ENCODE measurements around the gene ADCY9.

The ADCY9 gene

DNA sequence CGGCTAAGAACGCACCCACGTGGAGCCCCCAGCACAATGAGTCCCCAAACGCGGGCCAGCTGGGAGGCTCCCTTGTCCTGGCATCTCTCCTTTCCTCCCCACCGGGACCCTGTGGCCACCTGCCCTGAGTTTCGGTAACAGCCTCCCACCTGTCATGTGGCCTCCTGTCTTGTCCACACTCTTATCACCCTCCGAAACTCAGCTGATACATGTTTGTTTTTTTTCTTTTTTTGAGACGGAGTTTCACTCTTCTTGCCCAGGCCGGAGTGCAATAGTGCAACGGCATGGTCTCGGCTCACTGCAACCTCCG is 130.1 kb downstream of the ADCY9 start:
- Histone ChIP-seq H3K9me3 (ENCODE audit: control insufficient read depth, low read length) (no peaks in the 10 kb centered on the region), H3K27me3 (replicated peaks; ENCODE audit: control insufficient read depth, insufficient read depth, low read length, poor library complexity, severe bottlenecking) (no peaks in the 10 kb centered on the region), H3K27ac (ENCODE audit: insufficient read depth, low read length, poor library complexity, severe bottlenecking) (no peak overlapping the region), H3K36me3 (ENCODE audit: control insufficient read depth, insufficient read depth, low read length) (peaks cover 3% of the 10 kb centered on the region), H3K4me3 (ENCODE audit: insufficient read depth, low read depth, low read length, poor library complexity, severe bottlenecking) (no peak overlapping the region), H3K4me1 (ENCODE audit: control insufficient read depth, insufficient read depth, low read length, poor library complexity, severe bottlenecking) (no peaks in the 10 kb centered on the region)
- no peak for DNase-seq

DNA sequence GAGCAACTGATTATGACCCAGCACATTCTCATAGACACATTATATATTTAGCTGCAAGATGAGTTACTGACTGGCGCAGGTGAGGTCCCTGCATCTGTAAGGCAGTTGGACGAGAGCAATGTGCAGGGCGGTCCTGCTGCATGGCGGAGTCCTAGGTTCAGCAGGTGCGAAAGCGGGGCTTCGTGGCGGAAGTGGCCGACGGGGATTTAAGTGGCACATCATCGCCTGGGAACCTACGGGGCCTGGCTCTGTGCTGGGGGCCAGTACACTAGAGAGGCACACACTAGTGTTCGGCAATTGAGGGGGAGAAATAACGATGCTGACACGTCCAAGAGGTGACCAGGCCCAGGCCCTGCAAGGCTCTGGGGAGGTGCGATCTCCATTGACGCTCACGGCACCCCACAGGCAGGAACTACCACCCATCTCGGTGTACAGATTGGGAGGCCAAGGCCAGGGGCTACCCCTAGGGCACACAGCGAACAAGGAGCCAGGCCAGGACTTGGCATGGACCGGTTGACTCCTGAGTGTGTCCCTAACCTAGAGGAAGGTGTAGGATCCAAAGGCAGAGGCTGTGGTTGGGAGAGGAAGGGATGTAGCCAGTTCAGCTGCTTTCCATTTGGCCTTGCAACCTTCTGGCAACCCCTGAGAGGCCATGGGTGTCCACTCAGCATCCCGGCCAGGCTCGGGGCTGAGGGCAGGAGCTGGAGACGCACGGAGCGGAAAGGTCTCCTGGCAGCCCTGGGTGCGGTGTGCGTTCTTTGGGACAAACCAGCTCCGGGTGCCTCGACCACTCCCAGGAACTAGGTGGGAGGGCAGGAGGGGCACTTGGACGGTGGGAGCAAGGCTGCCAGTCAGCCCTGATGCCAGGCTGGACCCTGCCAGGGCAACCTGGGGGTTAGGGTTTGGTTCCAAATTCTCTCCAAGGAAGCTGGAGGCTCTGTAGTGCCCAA is 131.9 kb downstream of the ADCY9 start:
- peaks cover 3% of the 10 kb centered on the region for H3K36me3 ChIP-seq (ENCODE audit: control insufficient read depth, insufficient read depth, low read length)

DNA sequence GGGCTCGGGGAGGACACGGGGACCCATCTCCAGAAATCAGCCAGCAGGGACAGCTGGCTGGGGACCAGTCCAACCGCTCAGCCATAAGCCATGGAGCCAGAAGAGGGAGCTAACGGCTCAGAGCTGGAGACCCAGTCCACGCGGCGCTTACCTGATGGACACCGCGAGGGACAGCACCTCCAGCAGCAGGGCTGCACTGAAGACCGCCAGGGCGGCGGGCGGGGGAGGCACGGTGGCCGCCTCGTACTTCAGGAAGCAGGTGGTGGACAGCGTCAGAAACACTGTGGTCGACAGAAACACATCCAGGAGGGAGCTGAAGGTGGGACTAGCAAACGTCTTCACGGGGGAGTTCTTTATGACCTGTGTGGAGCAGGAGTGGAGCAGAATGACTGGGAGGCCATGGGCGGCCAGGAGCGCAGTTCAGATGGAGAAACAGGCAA is 133.1 kb downstream of the ADCY9 start:
- Histone ChIP-seq H3K4me1 (ENCODE audit: control insufficient read depth, insufficient read depth, low read length, poor library complexity, severe bottlenecking) (no peaks in the 10 kb centered on the region), H3K4me3 (ENCODE audit: insufficient read depth, low read depth, low read length, poor library complexity, severe bottlenecking) (no peak overlapping the region), H3K27ac (ENCODE audit: insufficient read depth, low read length, poor library complexity, severe bottlenecking) (no peak overlapping the region), H3K27me3 (replicated peaks; ENCODE audit: control insufficient read depth, insufficient read depth, low read length, poor library complexity, severe bottlenecking) (no peaks in the 10 kb centered on the region), H3K9me3 (ENCODE audit: control insufficient read depth, low read length) (no peaks in the 10 kb centered on the region), H3K36me3 (ENCODE audit: control insufficient read depth, insufficient read depth, low read length) (peaks cover 3% of the 10 kb centered on the region)
- DNase-seq = no peak

More for the DNA sequence above, 131.9 kb downstream of the ADCY9 start:
- Histone ChIP-seq H3K9me3 (ENCODE audit: control insufficient read depth, low read length) (no peaks in the 10 kb centered on the region), H3K4me3 (ENCODE audit: insufficient read depth, low read depth, low read length, poor library complexity, severe bottlenecking) (no peak overlapping the region), H3K27me3 (replicated peaks; ENCODE audit: control insufficient read depth, insufficient read depth, low read length, poor library complexity, severe bottlenecking) (no peaks in the 10 kb centered on the region), H3K27ac (ENCODE audit: insufficient read depth, low read length, poor library complexity, severe bottlenecking) (no peak overlapping the region), H3K4me1 (ENCODE audit: control insufficient read depth, insufficient read depth, low read length, poor library complexity, severe bottlenecking) (no peaks in the 10 kb centered on the region)
- DNase-seq = no peak

DNA sequence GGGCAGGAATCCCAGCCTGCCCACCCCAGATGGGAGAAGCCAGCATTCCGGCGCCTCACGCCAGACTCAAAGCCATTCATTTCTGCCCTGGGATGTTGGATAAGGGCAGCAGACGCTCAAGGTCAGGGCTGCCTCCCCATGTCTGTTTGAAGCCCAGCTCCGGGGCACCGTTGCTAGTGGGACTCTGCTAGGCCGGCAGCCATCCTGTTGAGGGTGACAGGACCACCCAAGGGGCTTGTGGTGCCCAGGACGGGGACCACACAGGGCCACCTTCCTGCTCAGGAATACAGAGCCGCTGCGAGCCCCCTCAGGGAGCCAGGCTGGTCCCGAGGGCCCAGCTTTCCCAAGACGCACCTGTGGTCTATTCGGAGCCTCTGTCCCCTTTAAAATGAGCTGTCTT is 134.0 kb downstream of the ADCY9 start:
- no peak overlapping the region for H3K27ac ChIP-seq (ENCODE audit: insufficient read depth, low read length, poor library complexity, severe bottlenecking)
- H3K27me3 ChIP-seq (replicated peaks; ENCODE audit: control insufficient read depth, insufficient read depth, low read length, poor library complexity, severe bottlenecking) = no peaks in the 10 kb centered on the region
- no peaks in the 10 kb centered on the region for H3K36me3 ChIP-seq (ENCODE audit: control insufficient read depth, insufficient read depth, low read length)
- H3K9me3 ChIP-seq (ENCODE audit: control insufficient read depth, low read length) = no peaks in the 10 kb centered on the region
- H3K4me1 ChIP-seq (ENCODE audit: control insufficient read depth, insufficient read depth, low read length, poor library complexity, severe bottlenecking) = no peaks in the 10 kb centered on the region
- no peak for DNase-seq
- H3K4me3 ChIP-seq (ENCODE audit: insufficient read depth, low read depth, low read length, poor library complexity, severe bottlenecking) = no peak overlapping the region

DNA sequence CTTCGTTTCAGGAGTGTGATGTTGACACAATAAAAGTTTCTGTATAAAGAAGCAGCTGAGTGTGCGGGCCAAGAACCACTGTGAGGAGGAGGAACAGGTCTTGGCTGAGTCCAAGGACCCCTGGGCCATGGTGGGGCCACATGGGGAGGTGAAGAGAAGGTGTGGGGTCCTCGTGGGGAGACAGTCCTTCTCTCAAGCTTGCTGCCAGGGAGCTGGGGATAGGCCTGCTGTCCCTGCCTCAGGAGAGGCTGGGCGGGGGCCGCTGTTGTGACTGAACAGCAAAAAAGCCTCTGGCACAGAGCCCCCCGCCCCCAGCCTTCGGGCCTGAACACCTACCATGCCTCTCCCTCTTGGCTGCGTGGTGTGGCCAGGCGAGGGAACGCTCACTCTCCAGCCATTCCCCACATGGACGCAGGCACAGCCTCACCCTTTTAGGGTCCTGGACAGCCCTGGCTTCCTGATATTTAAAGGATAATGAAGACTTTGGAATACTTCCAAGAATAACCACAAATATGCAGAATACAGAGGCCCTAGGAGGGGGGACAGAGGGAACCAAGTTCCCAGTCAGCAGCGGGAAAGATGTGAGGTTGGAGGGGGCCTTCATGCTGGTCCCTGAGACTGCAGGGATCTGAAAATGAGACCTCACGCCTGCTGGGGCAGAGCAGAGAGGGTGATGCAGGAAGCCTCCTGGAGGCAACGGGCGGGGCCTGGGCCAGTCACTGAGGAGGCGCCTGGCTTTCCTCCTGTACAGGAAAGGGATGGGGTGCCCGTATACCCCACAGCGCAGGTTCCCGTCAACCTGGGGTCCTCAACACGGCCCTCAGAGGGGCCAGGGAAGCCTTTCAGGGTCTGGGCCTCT is 135.8 kb downstream of the ADCY9 start:
- Histone ChIP-seq H3K36me3 (ENCODE audit: control insufficient read depth, insufficient read depth, low read length) (no peaks in the 10 kb centered on the region), H3K27me3 (replicated peaks; ENCODE audit: control insufficient read depth, insufficient read depth, low read length, poor library complexity, severe bottlenecking) (no peaks in the 10 kb centered on the region), H3K27ac (ENCODE audit: insufficient read depth, low read length, poor library complexity, severe bottlenecking) (no peak overlapping the region), H3K9me3 (ENCODE audit: control insufficient read depth, low read length) (no peaks in the 10 kb centered on the region), H3K4me1 (ENCODE audit: control insufficient read depth, insufficient read depth, low read length, poor library complexity, severe bottlenecking) (no peaks in the 10 kb centered on the region), H3K4me3 (ENCODE audit: insufficient read depth, low read depth, low read length, poor library complexity, severe bottlenecking) (no peak overlapping the region)
- DNase-seq = no peak

DNA sequence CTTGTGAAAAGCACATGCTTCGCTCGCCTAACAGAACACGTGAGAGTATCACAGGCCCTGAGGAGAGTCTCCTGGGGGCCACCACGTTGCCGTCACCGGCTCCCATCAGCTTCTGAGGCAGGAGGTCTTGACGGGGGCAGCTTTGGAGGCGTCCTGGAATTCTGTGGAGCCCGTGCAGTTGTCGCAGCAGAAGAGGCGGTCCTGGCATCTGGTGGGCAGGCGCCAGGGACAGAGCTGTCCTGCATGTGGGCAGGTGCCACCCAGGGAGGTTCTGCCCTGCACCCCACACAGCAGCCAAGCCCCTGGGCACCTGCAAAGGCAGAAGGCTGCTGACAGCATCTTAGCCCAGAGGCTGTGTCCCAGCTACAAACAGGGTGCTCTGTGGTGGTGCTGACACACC is 136.7 kb downstream of the ADCY9 start:
- Histone ChIP-seq H3K27me3 (replicated peaks; ENCODE audit: control insufficient read depth, insufficient read depth, low read length, poor library complexity, severe bottlenecking) (no peaks in the 10 kb centered on the region), H3K4me3 (ENCODE audit: insufficient read depth, low read depth, low read length, poor library complexity, severe bottlenecking) (no peak overlapping the region), H3K4me1 (ENCODE audit: control insufficient read depth, insufficient read depth, low read length, poor library complexity, severe bottlenecking) (no peaks in the 10 kb centered on the region), H3K9me3 (ENCODE audit: control insufficient read depth, low read length) (no peaks in the 10 kb centered on the region), H3K27ac (ENCODE audit: insufficient read depth, low read length, poor library complexity, severe bottlenecking) (no peak overlapping the region), H3K36me3 (ENCODE audit: control insufficient read depth, insufficient read depth, low read length) (peaks cover 4% of the 10 kb centered on the region)
- DNase-seq = no peak

DNA sequence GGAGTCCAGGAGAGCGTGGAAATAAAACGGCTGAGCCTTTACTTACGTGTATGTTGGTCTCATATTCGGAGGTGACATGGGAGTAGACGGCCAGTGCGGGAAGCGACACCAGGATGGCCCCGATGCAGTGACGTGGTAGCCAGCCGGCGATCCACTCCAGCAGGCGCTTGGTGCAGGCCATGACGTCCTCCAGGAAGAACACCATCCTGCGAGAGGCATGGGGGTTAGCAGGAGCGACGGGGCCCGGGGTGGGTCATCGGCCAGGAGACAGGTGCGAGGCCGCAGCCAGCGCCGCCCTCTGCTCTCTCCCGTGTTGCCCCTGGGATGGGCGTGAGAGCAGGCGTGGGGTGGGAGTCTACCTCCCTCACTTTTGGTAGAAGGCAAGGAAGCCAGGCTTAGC is 137.2 kb downstream of the ADCY9 start:
- Histone ChIP-seq H3K9me3 (ENCODE audit: control insufficient read depth, low read length) (no peaks in the 10 kb centered on the region), H3K4me3 (ENCODE audit: insufficient read depth, low read depth, low read length, poor library complexity, severe bottlenecking) (no peak overlapping the region), H3K27ac (ENCODE audit: insufficient read depth, low read length, poor library complexity, severe bottlenecking) (no peak overlapping the region), H3K4me1 (ENCODE audit: control insufficient read depth, insufficient read depth, low read length, poor library complexity, severe bottlenecking) (no peaks in the 10 kb centered on the region), H3K27me3 (replicated peaks; ENCODE audit: control insufficient read depth, insufficient read depth, low read length, poor library complexity, severe bottlenecking) (no peaks in the 10 kb centered on the region), H3K36me3 (ENCODE audit: control insufficient read depth, insufficient read depth, low read length) (peaks cover 4% of the 10 kb centered on the region)
- no peak for DNase-seq

DNA sequence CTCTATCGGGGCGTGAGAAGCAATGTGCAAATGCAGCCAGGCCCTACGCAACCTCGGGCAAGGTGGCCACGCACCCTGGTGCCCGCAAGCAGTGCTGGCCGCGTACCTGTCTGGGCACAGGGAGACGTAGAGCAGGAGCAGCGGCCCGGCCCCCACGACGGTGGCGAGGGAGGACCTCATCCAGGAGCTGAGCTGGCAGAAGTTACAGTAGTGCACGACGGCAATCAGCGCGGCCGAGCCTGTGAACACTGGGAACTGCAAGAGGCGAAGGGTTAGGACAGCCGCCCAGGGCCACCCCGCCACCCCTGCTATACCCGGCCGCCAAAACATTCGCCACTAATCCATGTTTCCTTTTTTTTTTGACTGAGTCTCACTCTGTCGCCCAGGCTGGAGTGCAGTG is 138.9 kb downstream of the ADCY9 start:
- Histone ChIP-seq H3K4me3 (ENCODE audit: insufficient read depth, low read depth, low read length, poor library complexity, severe bottlenecking) (no peak overlapping the region), H3K4me1 (ENCODE audit: control insufficient read depth, insufficient read depth, low read length, poor library complexity, severe bottlenecking) (no peaks in the 10 kb centered on the region), H3K36me3 (ENCODE audit: control insufficient read depth, insufficient read depth, low read length) (peaks cover 4% of the 10 kb centered on the region), H3K27me3 (replicated peaks; ENCODE audit: control insufficient read depth, insufficient read depth, low read length, poor library complexity, severe bottlenecking) (no peaks in the 10 kb centered on the region), H3K9me3 (ENCODE audit: control insufficient read depth, low read length) (no peaks in the 10 kb centered on the region), H3K27ac (ENCODE audit: insufficient read depth, low read length, poor library complexity, severe bottlenecking) (no peak overlapping the region)
- DNase-seq = no peak

DNA sequence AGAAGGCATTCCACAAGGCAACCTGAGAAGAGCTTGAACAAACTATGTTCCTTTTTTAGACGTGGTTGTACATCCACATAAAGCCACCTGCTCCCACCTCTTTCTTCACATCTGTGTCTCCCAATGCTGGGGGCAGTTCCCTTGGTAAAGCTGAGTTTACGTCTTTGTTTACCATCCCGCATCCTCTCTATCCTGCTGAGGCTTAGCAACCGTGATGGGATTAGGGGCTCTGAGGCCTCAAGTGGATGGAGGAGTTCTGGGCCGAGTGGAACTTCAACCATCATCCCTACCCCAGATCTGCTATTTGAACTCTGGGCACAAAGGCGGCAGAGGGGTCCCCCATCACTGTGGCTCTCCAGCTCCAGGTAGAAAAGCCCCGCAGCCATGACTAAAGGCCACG is 141.5 kb downstream of the ADCY9 start:
- Histone ChIP-seq H3K27me3 (replicated peaks; ENCODE audit: control insufficient read depth, insufficient read depth, low read length, poor library complexity, severe bottlenecking) (no peaks in the 10 kb centered on the region), H3K4me1 (ENCODE audit: control insufficient read depth, insufficient read depth, low read length, poor library complexity, severe bottlenecking) (no peaks in the 10 kb centered on the region), H3K4me3 (ENCODE audit: insufficient read depth, low read depth, low read length, poor library complexity, severe bottlenecking) (no peak overlapping the region), H3K27ac (ENCODE audit: insufficient read depth, low read length, poor library complexity, severe bottlenecking) (no peak overlapping the region), H3K36me3 (ENCODE audit: control insufficient read depth, insufficient read depth, low read length) (peaks cover 4% of the 10 kb centered on the region), H3K9me3 (ENCODE audit: control insufficient read depth, low read length) (no peaks in the 10 kb centered on the region)
- DNase-seq = no peak

DNA sequence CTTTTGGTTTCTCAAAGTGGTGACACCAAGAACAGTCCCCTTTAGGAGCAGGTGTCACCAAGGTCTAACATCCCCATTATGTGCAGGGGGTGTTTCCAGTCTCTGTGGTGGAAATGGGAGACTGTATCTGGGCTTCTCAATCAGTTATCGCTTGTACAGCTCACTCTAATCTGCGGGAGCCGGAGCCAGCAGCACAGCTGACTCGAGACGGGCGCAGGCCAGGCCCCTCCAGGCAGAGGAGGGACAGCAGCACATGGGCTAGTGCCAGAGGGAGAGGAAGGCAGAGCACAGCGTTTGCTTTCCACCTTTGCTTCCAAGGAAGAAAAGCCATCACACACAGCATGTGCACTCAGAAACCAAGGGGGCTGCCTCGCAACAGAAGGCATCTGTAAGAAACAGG is 144.5 kb downstream of the ADCY9 start:
- no peaks in the 10 kb centered on the region for H3K4me1 ChIP-seq (ENCODE audit: control insufficient read depth, insufficient read depth, low read length, poor library complexity, severe bottlenecking)
- no peaks in the 10 kb centered on the region for H3K27me3 ChIP-seq (replicated peaks; ENCODE audit: control insufficient read depth, insufficient read depth, low read length, poor library complexity, severe bottlenecking)
- H3K27ac ChIP-seq (ENCODE audit: insufficient read depth, low read length, poor library complexity, severe bottlenecking) = no peak overlapping the region
- H3K9me3 ChIP-seq (ENCODE audit: control insufficient read depth, low read length) = no peaks in the 10 kb centered on the region
- H3K36me3 ChIP-seq (ENCODE audit: control insufficient read depth, insufficient read depth, low read length) = peaks cover 4% of the 10 kb centered on the region
- DNase-seq = no peak
- H3K4me3 ChIP-seq (ENCODE audit: insufficient read depth, low read depth, low read length, poor library complexity, severe bottlenecking) = no peak overlapping the region
